Gastrocnemius medialis (tissue), 4 donors: ENCODE data around the gene CMKLR1. TPM values are rescaled to one million over a fixed set of nuclear protein-coding genes. Genes with fewer than 3 reads are reported as not detected.

Experiments
- ATAC-seq, 2 donors: fragments of 150-250 bp; one replicate each; pipeline ENCODE4 v1.9.1; 2016
- DNase-seq, 2 donors: peaks; one replicate each; pipeline ENCODE4 v3.0.0-alpha.2; 2019
- H3K27ac ChIP-seq, 4 donors: fragments of 200-600 bp; sonication (generic); 1 replicate in 1 of 4; 2 replicates in 3 of 4; pipeline ENCODE4 v1.5.1; 2016 to 2018; ENCODE audit warnings: mild to moderate bottlenecking in 2 of 4, moderate library complexity in 1 of 4
- H3K27me3 ChIP-seq, 3 donors: fragments of 200-600 bp; sonication (generic) in 2 of 3; 1 replicate in 1 of 3; 2 replicates in 2 of 3; pipeline versions ENCODE4 v1.5.1 to v1.6.0; 2016 to 2019; ENCODE audit warnings: mild to moderate bottlenecking in 1 of 3, moderate library complexity in 1 of 3
- H3K36me3 ChIP-seq, 2 donors: fragments of 200-600 bp; sonication (generic) in 1 of 2; one replicate each; pipeline ENCODE4 v1.5.1; 2017 to 2018
- H3K4me1 ChIP-seq, 2 donors: fragments of 200-600 bp; sonication (generic) in 1 of 2; one replicate each; pipeline ENCODE4 v1.5.1; 2016 to 2017; ENCODE audit warnings: mild to moderate bottlenecking in 2 of 2
- H3K4me3 ChIP-seq, 4 donors: fragments of 200-600 bp; sonication (generic) in 3 of 4; 1 replicate in 1 of 4; 2 replicates in 3 of 4; pipeline ENCODE4 v1.5.1; 2016 to 2019; ENCODE audit warnings: mild to moderate bottlenecking in 2 of 4
- H3K9me3 ChIP-seq, 3 donors: fragments of 200-600 bp; sonication (generic) in 2 of 3; 1 replicate in 1 of 3; 2 replicates in 2 of 3; pipeline ENCODE4 v1.5.1; 2016 to 2019
- CTCF ChIP-seq, 5 experiments: fragments of 450-650 bp in 3 of 5; fragments of 200-600 bp in 2 of 5; sonication (generic) in 2 of 5; IDR thresholded peaks in 4 of 5; conservative IDR thresholded peaks in 1 of 5; 1 replicate in 4 of 5; 2 replicates in 1 of 5; pipeline ENCODE4 v1.5.1; 2016 to 2019; ENCODE audit warnings: antibody characterized with exemption in 5 of 5, mild to moderate bottlenecking in 3 of 5, moderate library complexity in 3 of 5
- POLR2A ChIP-seq, 2 donors: fragments of 450-650 bp; IDR thresholded peaks; one replicate each; pipeline ENCODE4 v1.6.1; 2017; ENCODE audit warnings: antibody characterized with exemption in 2 of 2, mild to moderate bottlenecking in 2 of 2, moderate library complexity in 2 of 2
- in situ Hi-C, 4 donors: fragments of 200-750 bp; cut with MboI; loops; one replicate each; pipeline versions ENCODE4 v1.15.0 to v1.8.0; 2017; ENCODE audit warnings: low sequenced_read_pairs in 4 of 4
- intact Hi-C: fragments of 100-400 bp; cut with DNase I; formaldehyde crosslinking; loops from one replicate; pipeline ENCODE4 v1.15.1; 2023; ENCODE audit warnings: low total_unique reads
- total RNA-seq, 4 donors: library from RNA; depleted of rRNA; stranded (reverse); fragments of >200 nt; gene quantifications; one replicate each; pipeline versions ENCODE4 v1.1.0 to v1.2.3, GENCODE V29; 2016

The CMKLR1 gene
- total RNA-seq, 4 donors from 2014 or later = 2.5 to 5.6 (median 4.4) TPM

GRCh38 chr12:108370415-108370814 lies 31.3 kb upstream of the CMKLR1 start:
- in situ Hi-C loops (no loop called here), intact Hi-C loops (no loop called here)
- H3K36me3 ChIP-seq = no peaks in the 10 kb centered on the region
- H3K4me1 ChIP-seq = no peaks in the 10 kb centered on the region
- no peak overlapping the region for H3K27ac ChIP-seq
- DNase-seq (no peak), ATAC-seq (no peak)
- TF ChIP-seq POLR2A (IDR thresholded peaks at IDR 0.05) (no peak), CTCF (IDR thresholded peaks at IDR 0.05 in 4 of 5, conservative IDR thresholded peaks at IDR 0.05 in 1 of 5) (no peak)
- H3K27me3 ChIP-seq = no peaks in the 10 kb centered on the region
- H3K4me3 ChIP-seq = no peak overlapping the region
- H3K9me3 ChIP-seq = peaks cover 0 to 12% (median 0%) of the 10 kb centered on the region in 3 donors

GRCh38 chr12:108369736-108370396 lies 30.8 kb upstream of the CMKLR1 start:
- Histone ChIP-seq H3K27ac (no peak overlapping the region), H3K36me3 (no peaks in the 10 kb centered on the region), H3K4me3 (no peak overlapping the region), H3K9me3 (peaks cover 0 to 12% (median 0%) of the 10 kb centered on the region in 3 donors), H3K27me3 (no peaks in the 10 kb centered on the region), H3K4me1 (no peaks in the 10 kb centered on the region)
- DNase-seq (no peak), ATAC-seq (no peak)
- TF ChIP-seq POLR2A (IDR thresholded peaks at IDR 0.05) = no peak
- TF ChIP-seq CTCF (IDR thresholded peaks at IDR 0.05 in 4 of 5, conservative IDR thresholded peaks at IDR 0.05 in 1 of 5) = no peak
- intact Hi-C loops = no loop called here
- in situ Hi-C loops = no loop called here

- ATAC-seq = no peak
- in situ Hi-C loops = no loop called here
Observed at GRCh38 chr12:108368089-108368488, 29.0 kb upstream of the CMKLR1 start.

GRCh38 chr12:108367436-108367835 lies 28.3 kb upstream of the CMKLR1 start:
- DNase-seq (peak in 1 of 2 donors; percentile 24), ATAC-seq (no peak)
- in situ Hi-C loops (no loop called here), intact Hi-C loops (no loop called here)
- no peak for TF ChIP-seq POLR2A (IDR thresholded peaks at IDR 0.05)
- no peak for TF ChIP-seq CTCF (IDR thresholded peaks at IDR 0.05 in 4 of 5, conservative IDR thresholded peaks at IDR 0.05 in 1 of 5)
- Histone ChIP-seq H3K4me3 (no peak overlapping the region), H3K27ac (no peak overlapping the region), H3K27me3 (no peaks in the 10 kb centered on the region), H3K9me3 (no peaks in the 10 kb centered on the region), H3K4me1 (no peaks in the 10 kb centered on the region), H3K36me3 (no peaks in the 10 kb centered on the region)

More at GRCh38 chr12:108368089-108368488, 29.0 kb upstream of the CMKLR1 start:
- H3K4me1 ChIP-seq = no peaks in the 10 kb centered on the region
- H3K4me3 ChIP-seq = no peak overlapping the region
- H3K27me3 ChIP-seq = no peaks in the 10 kb centered on the region
- DNase-seq = no peak
- no peak for TF ChIP-seq CTCF (IDR thresholded peaks at IDR 0.05 in 4 of 5, conservative IDR thresholded peaks at IDR 0.05 in 1 of 5)
- TF ChIP-seq POLR2A (IDR thresholded peaks at IDR 0.05) = no peak
- H3K27ac ChIP-seq = no peak overlapping the region
- no peaks in the 10 kb centered on the region for H3K36me3 ChIP-seq
- H3K9me3 ChIP-seq = no peaks in the 10 kb centered on the region
- intact Hi-C loops = no loop called here

- H3K27me3 ChIP-seq = no peaks in the 10 kb centered on the region
- TF ChIP-seq POLR2A (IDR thresholded peaks at IDR 0.05) (no peak), CTCF (IDR thresholded peaks at IDR 0.05 in 4 of 5, conservative IDR thresholded peaks at IDR 0.05 in 1 of 5) (no peak)
- no peak overlapping the region for H3K4me3 ChIP-seq
- H3K4me1 ChIP-seq = no peaks in the 10 kb centered on the region
- intact Hi-C loops = no loop called here
- ATAC-seq = no peak
- no peaks in the 10 kb centered on the region for H3K9me3 ChIP-seq
- H3K36me3 ChIP-seq = no peaks in the 10 kb centered on the region
- H3K27ac ChIP-seq = no peak overlapping the region
- DNase-seq = no peak
- in situ Hi-C loops = no loop called here
Observed at GRCh38 chr12:108365324-108365723, 26.2 kb upstream of the CMKLR1 start.
